SH-SY5Y (cell line): ENCODE measurements around the gene LRP2.

Source experiments
- GATA2 ChIP-seq: IDR thresholded peaks from 2 replicates; pipeline ENCODE4 v1.6.1; 2011; ENCODE audit warnings: mild to moderate bottlenecking, low read depth, low read length
- GATA3 ChIP-seq: IDR thresholded peaks from 2 replicates; pipeline ENCODE4 v1.6.1; 2011; ENCODE audit warnings: low read depth, mild to moderate bottlenecking, low read length, moderate library complexity

GRCh38 chr2:169287666-169288065 is 74.7 kb downstream of the LRP2 start:
- TF ChIP-seq GATA2 (no peak), GATA3 (no peak)
